Neutrophil (primary cell): Measurements from ENCODE around the gene CAST.
A peak's percentile ranks its signal among the peaks of the same experiment; 100 is the strongest.
"Not testable (repeated sequence)": the region's sequence is repeated elsewhere in the genome, so short reads cannot be mapped to it uniquely, and the experiment has no call there.

ENCODE experiments used
- H3K27ac ChIP-seq: fragments of 200-600 bp; sonication (generic); 2 replicates; pipeline ENCODE4 v1.5.1; 2016; ENCODE audit warnings: mild to moderate bottlenecking, moderate library complexity
- H3K27me3 ChIP-seq: fragments of 200-600 bp; sonication (generic); 2 replicates; pipeline ENCODE4 v1.6.0; 2016; ENCODE audit warnings: mild to moderate bottlenecking
- H3K36me3 ChIP-seq: fragments of 200-600 bp; sonication (generic); 2 replicates; pipeline ENCODE4 v1.5.1; 2017
- H3K4me1 ChIP-seq, 2 experiments: fragments of 200-600 bp in 1 of 2; sonication (generic) in 1 of 2; 1 replicate in 1 of 2; 2 replicates in 1 of 2; pipeline versions ENCODE4 v1.5.1 to v1.6.1; 2013 to 2016; ENCODE audit warnings: low read depth in 1 of 2, low read length in 1 of 2, mild to moderate bottlenecking in 1 of 2, moderate library complexity in 1 of 2; ENCODE audit not compliant: control insufficient read depth in 1 of 2, insufficient read depth in 1 of 2
- H3K4me3 ChIP-seq, 2 experiments: fragments of 200-600 bp in 1 of 2; sonication (generic) in 1 of 2; 1 replicate in 1 of 2; 2 replicates in 1 of 2; pipeline ENCODE4 v1.5.1; 2013 to 2016; ENCODE audit warnings: low read depth in 1 of 2, low read length in 1 of 2, mild to moderate bottlenecking in 1 of 2, moderate library complexity in 1 of 2
- H3K9me3 ChIP-seq: fragments of 200-600 bp; sonication (generic); 2 replicates; pipeline ENCODE4 v1.5.1; 2016
- TF ChIP-seq, protein P1 (sequence below): fragments of 200-600 bp; sonication (generic); IDR thresholded peaks from 2 replicates; pipeline ENCODE4 v1.5.1; 2016; ENCODE audit warnings: antibody characterized with exemption

The CAST gene

GRCh38 chr5:96661855-96662724 is at the start of gene CAST:
Gene CAST, plus strand, starts transcription at chr5:96662376. Its CDS starts 47 bp downstream, at chr5:96662423.
- Histone ChIP-seq H3K36me3 (no peaks in the 10 kb centered on the region), H3K4me1 (peaks cover 13 to 26% of the 10 kb centered on the region in 2 experiments), H3K27me3 (peaks cover 7% of the 10 kb centered on the region), H3K27ac (peak within 1 kb of the TSS; percentile 90), H3K9me3 (no peaks in the 10 kb centered on the region), H3K4me3 (peak within 1 kb of the TSS; percentile 90 to 94)
- TF ChIP-seq, protein P1, sequence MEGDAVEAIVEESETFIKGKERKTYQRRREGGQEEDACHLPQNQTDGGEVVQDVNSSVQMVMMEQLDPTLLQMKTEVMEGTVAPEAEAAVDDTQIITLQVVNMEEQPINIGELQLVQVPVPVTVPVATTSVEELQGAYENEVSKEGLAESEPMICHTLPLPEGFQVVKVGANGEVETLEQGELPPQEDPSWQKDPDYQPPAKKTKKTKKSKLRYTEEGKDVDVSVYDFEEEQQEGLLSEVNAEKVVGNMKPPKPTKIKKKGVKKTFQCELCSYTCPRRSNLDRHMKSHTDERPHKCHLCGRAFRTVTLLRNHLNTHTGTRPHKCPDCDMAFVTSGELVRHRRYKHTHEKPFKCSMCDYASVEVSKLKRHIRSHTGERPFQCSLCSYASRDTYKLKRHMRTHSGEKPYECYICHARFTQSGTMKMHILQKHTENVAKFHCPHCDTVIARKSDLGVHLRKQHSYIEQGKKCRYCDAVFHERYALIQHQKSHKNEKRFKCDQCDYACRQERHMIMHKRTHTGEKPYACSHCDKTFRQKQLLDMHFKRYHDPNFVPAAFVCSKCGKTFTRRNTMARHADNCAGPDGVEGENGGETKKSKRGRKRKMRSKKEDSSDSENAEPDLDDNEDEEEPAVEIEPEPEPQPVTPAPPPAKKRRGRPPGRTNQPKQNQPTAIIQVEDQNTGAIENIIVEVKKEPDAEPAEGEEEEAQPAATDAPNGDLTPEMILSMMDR: no peak

DNA sequence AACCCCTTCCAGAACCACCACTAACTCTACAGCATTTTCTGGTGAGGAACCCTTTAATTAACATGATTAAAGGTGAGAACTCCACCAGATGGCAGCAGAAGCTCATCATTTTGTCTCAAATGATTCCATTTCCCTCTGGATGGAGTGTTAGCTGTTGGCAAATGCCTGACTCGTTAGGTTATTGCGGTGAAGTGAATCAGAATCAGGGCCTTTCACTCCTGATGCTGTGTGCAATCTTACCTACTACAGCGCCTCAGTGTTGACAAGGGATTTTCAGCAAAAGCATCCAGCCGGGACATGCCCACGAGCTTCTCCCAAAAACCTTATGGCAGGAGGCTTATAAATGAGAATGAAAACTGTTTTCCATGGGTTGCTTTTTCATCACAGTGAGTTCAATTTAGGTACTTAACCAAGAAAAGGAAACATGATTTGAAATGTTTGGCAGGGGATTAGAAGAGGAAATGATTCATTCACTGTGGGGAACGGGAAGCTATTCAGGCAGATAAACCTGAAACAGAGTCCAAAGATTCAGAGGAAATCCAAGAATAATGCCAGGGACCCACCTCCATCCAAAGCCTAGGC is 48.0 kb upstream of the CAST start:
- Histone ChIP-seq H3K27me3 (peaks cover 32% of the 10 kb centered on the region), H3K9me3 (no peaks in the 10 kb centered on the region), H3K4me1 (peaks cover 7 to 8% of the 10 kb centered on the region in 2 experiments), H3K36me3 (no peaks in the 10 kb centered on the region), H3K4me3 (no peak overlapping the region), H3K27ac (no peak overlapping the region)
- TF ChIP-seq, protein P1: peak; percentile 14

- Histone ChIP-seq H3K36me3 (no peaks in the 10 kb centered on the region), H3K27me3 (peaks cover 25% of the 10 kb centered on the region), H3K9me3 (no peaks in the 10 kb centered on the region), H3K4me1 (peaks cover 7 to 8% of the 10 kb centered on the region in 2 experiments), H3K27ac (no peak overlapping the region), H3K4me3 (no peak overlapping the region)
- TF ChIP-seq, protein P1: no peak
These were observed 47.0 kb upstream of the CAST start for GRCh38 chr5:96615223-96615622.

DNA sequence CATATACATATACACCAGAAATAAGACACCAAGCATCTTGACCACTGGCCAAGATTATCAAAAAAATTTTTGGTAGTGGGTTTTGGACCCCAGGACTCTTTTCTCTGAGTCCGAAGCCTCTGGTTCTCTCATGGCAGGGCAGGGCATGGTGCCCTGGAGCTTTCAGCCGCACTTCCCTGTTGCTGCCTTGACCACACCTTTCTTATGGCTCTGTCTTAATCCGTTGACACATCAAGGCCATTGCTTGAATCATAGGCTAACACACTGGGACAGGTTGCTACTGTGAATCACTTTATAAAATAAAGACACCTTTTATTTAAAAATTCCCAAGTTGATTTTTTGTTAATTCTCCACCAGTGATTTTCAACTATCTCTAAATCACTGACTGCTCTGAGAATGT is 45.4 kb upstream of the CAST start:
- Histone ChIP-seq H3K27me3 (peaks cover 21% of the 10 kb centered on the region), H3K27ac (no peak overlapping the region), H3K4me1 (peaks cover 7 to 8% of the 10 kb centered on the region in 2 experiments), H3K36me3 (no peaks in the 10 kb centered on the region), H3K4me3 (no peak overlapping the region), H3K9me3 (no peaks in the 10 kb centered on the region)
- TF ChIP-seq, protein P1: no peak

DNA sequence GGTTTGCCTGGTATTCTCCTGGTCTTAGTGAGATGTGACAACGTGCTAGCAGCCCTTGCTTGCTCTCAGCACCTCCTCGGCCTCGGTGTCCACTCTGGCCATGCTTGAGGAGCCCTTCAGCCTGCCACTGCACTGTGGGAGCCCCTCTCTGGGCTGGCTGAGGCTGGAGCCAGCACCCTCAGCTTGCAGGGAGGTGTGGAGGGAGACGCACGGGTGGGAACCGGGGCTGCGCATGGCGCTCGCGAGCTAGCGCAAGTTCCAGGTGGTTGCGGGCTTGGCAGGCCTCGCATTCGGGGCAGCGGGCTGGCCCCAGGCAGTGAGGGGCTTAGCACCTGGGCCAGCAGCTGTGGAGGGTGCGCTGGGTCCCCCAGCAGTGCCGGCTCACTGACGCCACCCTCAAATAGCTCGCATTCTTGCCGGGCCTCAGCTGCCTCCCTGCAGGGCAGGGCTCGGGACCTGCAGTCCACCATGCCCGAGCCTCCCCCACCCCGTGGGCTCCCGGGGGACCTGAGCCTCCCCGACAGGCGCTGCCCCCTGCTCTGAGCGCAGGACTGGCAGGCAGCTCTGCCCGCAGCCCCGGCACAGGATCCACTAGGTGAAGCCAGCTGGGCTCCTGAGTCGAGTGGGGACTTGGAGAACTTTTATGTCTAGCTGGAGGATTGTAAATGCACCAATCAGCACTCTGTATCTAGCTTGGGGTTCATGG is 43.7 kb upstream of the CAST start:
- not testable (repeated sequence) for H3K36me3 ChIP-seq, H3K4me3 ChIP-seq, H3K4me1 ChIP-seq, H3K27me3 ChIP-seq, H3K9me3 ChIP-seq, H3K27ac ChIP-seq
